A549 (cell line): ENCODE data around the gene PDZD11. TPM values are rescaled to one million over a fixed set of nuclear protein-coding genes. Genes with fewer than 3 reads are reported as not detected.

Experiments
- ATAC-seq, 2 experiments: fragments of 200-7000 bp in 1 of 2; fragments of >200 bp in 1 of 2; cut with Nextera tagmentation in 1 of 2; cut with Tn5 transposase in 1 of 2; 3 replicates each; pipeline versions ENCODE4 v1.8.0 to v1.9.1; 2018 to 2020; ENCODE audit warnings: mild to moderate bottlenecking in 1 of 2, moderate library complexity in 1 of 2
- CTCF ChIA-PET: fragments of 300-600 bp; sonication (Branson Sonifier 250); formaldehyde crosslinking; extraction: SDS; loops from one replicate; lab custom pipeline; 2021; ENCODE audit warnings: antibody characterized with exemption, inconsistent platforms; lab: Yijun Ruan, JAX
- POLR2A ChIA-PET: fragments of 350-600 bp; formaldehyde crosslinking; extraction: SDS; loops from one replicate; lab custom pipeline; 2021; ENCODE audit warnings: antibody characterized with exemption, inconsistent platforms; lab: Yijun Ruan, JAX
- DNase-seq, 2 experiments: peaks; one replicate each; pipeline versions ENCODE4 v3.0.0 to v3.0.0-alpha.2; 2011 to 2016; ENCODE audit warnings: low read depth in 1 of 2, low spot score in 1 of 2
- FAIRE-seq: peaks from 2 replicates; lab custom pipeline; 2011; peaks lifted over from hg19 to GRCh38; lab: Jason Lieb, UNC
- H3K27ac ChIP-seq, 2 experiments: fragments of >200 bp; sonication (Bioruptor Twin); formaldehyde crosslinking; 3 replicates each; pipeline ENCODE4 v1.5.1; 2016 to 2017
- H3K4me1 ChIP-seq: fragments of >200 bp; sonication (Bioruptor Twin); formaldehyde crosslinking; 3 replicates; pipeline ENCODE4 v1.6.1; 2016
- H3K4me2 ChIP-seq: fragments of >200 bp; sonication (Bioruptor Twin); formaldehyde crosslinking; 3 replicates; pipeline ENCODE4 v1.6.1; 2016
- H3K4me3 ChIP-seq: fragments of >200 bp; sonication (Bioruptor Twin); formaldehyde crosslinking; 3 replicates; pipeline ENCODE4 v1.5.1; 2016
- H3K9me3 ChIP-seq: fragments of >200 bp; sonication (Bioruptor Twin); formaldehyde crosslinking; 3 replicates; pipeline ENCODE4 v1.6.1; 2016
- ATOH8 ChIP-seq: fragments of 250-450 bp; sonication (Bioruptor Pico); IDR thresholded peaks from 2 replicates; pipeline ENCODE4 v1.5.0; 2020; ENCODE audit warnings: low read depth, mild to moderate bottlenecking, moderate library complexity
- BHLHE40 ChIP-seq: IDR thresholded peaks from 2 replicates; pipeline ENCODE4 v1.6.1; 2012; ENCODE audit warnings: low read depth, low read length, inconsistent platforms
- EHF ChIP-seq: fragments of 250-450 bp; sonication (Bioruptor Pico); IDR thresholded peaks from 2 replicates; pipeline ENCODE4 v1.5.0; 2020; ENCODE audit warnings: mild to moderate bottlenecking
- EP300 ChIP-seq, 2 experiments: fragments of >200 bp; sonication (Bioruptor Twin); formaldehyde crosslinking; IDR thresholded peaks; 2 replicates in 1 of 2; 3 replicates in 1 of 2; pipeline ENCODE4 v1.6.1; 2016 to 2017
- ESRRA ChIP-seq: fragments of 150-350 bp; IDR thresholded peaks from 2 replicates; pipeline ENCODE4 v1.6.1; 2014; ENCODE audit warnings: mild to moderate bottlenecking, low read length, borderline replicate concordance
- FOXS1 ChIP-seq: fragments of 250-450 bp; sonication (Bioruptor Pico); IDR thresholded peaks from 2 replicates; pipeline ENCODE4 v1.5.0; 2020; ENCODE audit warnings: mild to moderate bottlenecking, moderate library complexity
- HOXA7 ChIP-seq: fragments of 250-450 bp; sonication (Bioruptor Pico); IDR thresholded peaks from 2 replicates; pipeline ENCODE4 v1.5.0; 2020; ENCODE audit warnings: mild to moderate bottlenecking, moderate library complexity
- HOXB5 ChIP-seq: fragments of 250-450 bp; sonication (Bioruptor Pico); IDR thresholded peaks from 2 replicates; pipeline ENCODE4 v1.5.0; 2020; ENCODE audit warnings: mild to moderate bottlenecking, moderate library complexity
- KDM1A ChIP-seq: fragments of 200-600 bp; sonication (generic); IDR thresholded peaks from 2 replicates; pipeline ENCODE4 v1.6.1; 2016; ENCODE audit warnings: low read depth, mild to moderate bottlenecking
- KDM5A ChIP-seq: fragments of 200-600 bp; sonication (generic); IDR thresholded peaks from 2 replicates; pipeline ENCODE4 v1.6.1; 2016; ENCODE audit warnings: antibody characterized with exemption, mild to moderate bottlenecking
- MAX ChIP-seq: IDR thresholded peaks from 2 replicates; pipeline ENCODE4 v1.6.1; 2012
- MYC ChIP-seq: IDR thresholded peaks from 2 replicates; pipeline ENCODE4 v1.6.1; 2012; ENCODE audit warnings: mild to moderate bottlenecking, inconsistent platforms, low read length, improper control_type of control experiment, borderline replicate concordance
- NPAS2 ChIP-seq: fragments of 250-450 bp; sonication (Bioruptor Pico); IDR thresholded peaks from 2 replicates; pipeline ENCODE4 v1.8.0; 2022; ENCODE audit warnings: mild to moderate bottlenecking, moderate library complexity, borderline replicate concordance
- RCOR1 ChIP-seq: fragments of 150-350 bp; IDR thresholded peaks from 2 replicates; pipeline ENCODE4 v1.6.1; 2014; ENCODE audit warnings: antibody characterized with exemption, low read length, low read depth
- SREBF2 ChIP-seq: fragments of 450-650 bp; IDR thresholded peaks from 2 replicates; pipeline ENCODE4 v1.6.1; 2014; ENCODE audit warnings: mild to moderate bottlenecking, moderate library complexity
- TFCP2L1 ChIP-seq: fragments of 250-450 bp; sonication (Bioruptor Pico); IDR thresholded peaks from 2 replicates; pipeline ENCODE4 v1.5.0; 2021; ENCODE audit warnings: mild to moderate bottlenecking
- TP53 ChIP-seq: fragments of 250-450 bp; sonication (Bioruptor Pico); IDR thresholded peaks from 2 replicates; pipeline ENCODE4 v1.5.0; 2021; ENCODE audit warnings: mild to moderate bottlenecking, moderate library complexity
- USF2 ChIP-seq: fragments of 450-650 bp; IDR thresholded peaks from 2 replicates; pipeline ENCODE4 v1.6.1; 2014; ENCODE audit warnings: antibody characterized with exemption
- ZSCAN20 ChIP-seq: fragments of 250-450 bp; sonication (Bioruptor Pico); IDR thresholded peaks from 2 replicates; pipeline ENCODE4 v1.8.0; 2022; ENCODE audit warnings: mild to moderate bottlenecking, moderate library complexity
- WGBS: methylation state at CpG from one replicate; pipeline ENCODE4 v1.1.6; 2017; ENCODE audit errors: missing lambda C conversion rate; 5-methylcytosine and 5-hydroxymethylcytosine counted together
- polyA plus RNA-seq, 4 experiments: library from polyadenylated mRNA; depleted of rRNA in 3 of 4; stranded (reverse); fragments of >200 nt; fragmentation: RNase III in 1 of 4; extraction: RNeasy Plus Mini Kit Qiagen cat#74134 plus additional on column Dnase treatment in 1 of 4; gene quantifications; 2 replicates in 3 of 4; 3 replicates in 1 of 4; pipeline ENCODE4 v1.2.3, GENCODE V29; 2011 to 2017
- TF ChIP-seq, protein P1 (sequence below): IDR thresholded peaks from 2 replicates; pipeline ENCODE4 v1.6.1; 2012
- TF ChIP-seq, protein P2 (sequence below): IDR thresholded peaks from 2 replicates; pipeline ENCODE4 v1.6.1; 2012; ENCODE audit warnings: low read depth, borderline replicate concordance

PDZD11 gene
- polyA plus RNA-seq, 2 of the 4 experiments (the other 2 are of a cell fraction): 78.5 to 133 TPM

DNA sequence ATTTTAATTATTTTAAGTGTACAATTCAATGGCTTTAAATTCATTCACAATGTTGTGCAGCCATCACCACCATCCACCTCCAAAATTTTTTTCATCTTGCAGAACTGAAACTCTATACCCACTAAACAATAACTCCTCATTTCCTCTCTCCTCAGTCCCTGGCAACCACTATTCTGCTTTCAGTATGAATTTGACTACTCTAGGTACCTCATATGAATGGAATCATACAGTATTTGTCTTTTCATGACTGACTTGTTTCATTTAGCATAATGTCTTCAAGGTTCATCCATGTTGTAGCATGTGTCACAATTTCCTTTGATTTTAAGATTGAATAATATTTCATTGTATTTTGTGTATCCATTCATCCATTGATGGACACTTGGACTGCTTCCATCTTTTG is 47.0 kb upstream of the PDZD11 start (continued):
- no peak for TF ChIP-seq MAX
- TF ChIP-seq MYC: no peak
- no peak for TF ChIP-seq BHLHE40
- TF ChIP-seq ATOH8 (CRISPR knock-in tag): no peak
- TF ChIP-seq, protein P1, sequence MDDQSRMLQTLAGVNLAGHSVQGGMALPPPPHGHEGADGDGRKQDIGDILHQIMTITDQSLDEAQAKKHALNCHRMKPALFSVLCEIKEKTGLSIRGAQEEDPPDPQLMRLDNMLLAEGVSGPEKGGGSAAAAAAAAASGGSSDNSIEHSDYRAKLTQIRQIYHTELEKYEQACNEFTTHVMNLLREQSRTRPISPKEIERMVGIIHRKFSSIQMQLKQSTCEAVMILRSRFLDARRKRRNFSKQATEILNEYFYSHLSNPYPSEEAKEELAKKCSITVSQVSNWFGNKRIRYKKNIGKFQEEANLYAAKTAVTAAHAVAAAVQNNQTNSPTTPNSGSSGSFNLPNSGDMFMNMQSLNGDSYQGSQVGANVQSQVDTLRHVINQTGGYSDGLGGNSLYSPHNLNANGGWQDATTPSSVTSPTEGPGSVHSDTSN: no peak

DNA sequence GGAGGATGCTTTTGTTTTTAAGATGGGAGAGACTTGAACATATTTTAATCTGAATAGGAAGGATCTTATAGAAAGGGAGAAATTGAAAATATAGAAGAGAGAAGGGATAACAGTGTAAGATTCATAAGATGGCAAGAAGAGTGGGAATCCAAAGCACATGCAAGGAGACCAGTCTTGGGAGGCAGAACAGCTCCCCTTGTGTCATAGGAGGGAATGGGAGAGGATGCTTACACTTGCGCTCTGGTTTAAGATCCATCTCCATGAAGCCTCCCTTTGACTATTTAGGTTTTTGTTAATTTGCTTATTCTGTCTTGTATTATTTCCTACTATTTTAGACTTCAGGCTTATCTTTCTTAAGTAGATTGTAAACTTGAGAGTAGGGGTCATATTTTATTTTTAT is 42.9 kb upstream of the PDZD11 start:
- no peak overlapping the region for H3K4me2 ChIP-seq
- H3K27ac ChIP-seq: no peak overlapping the region
- peak in 1 of 2 experiments; percentile 70; a peak in 3 of 6 replicates for ATAC-seq
- H3K4me3 ChIP-seq: no peak overlapping the region
- TF ChIP-seq NPAS2 (CRISPR knock-in tag): no peak
- no peak for TF ChIP-seq ATOH8 (CRISPR knock-in tag)
- TF ChIP-seq HOXB5: no peak
- TF ChIP-seq MAX: no peak
- TF ChIP-seq TP53 (CRISPR knock-in tag): no peak
- FAIRE-seq: peak; percentile 84
- no peaks in the 10 kb centered on the region for H3K4me1 ChIP-seq
- H3K9me3 ChIP-seq: no peaks in the 10 kb centered on the region
- ChIA-PET CTCF (no interaction called here), POLR2A (no interaction called here)
- peak; percentile 4 to 20 for DNase-seq
- 94% methylated on average over 1 of the region's 1 CpG for WGBS

- CTCF ChIA-PET: no interaction called here
- H3K27ac ChIP-seq: no peak overlapping the region
- H3K4me1 ChIP-seq: no peaks in the 10 kb centered on the region
- no peak overlapping the region for H3K4me2 ChIP-seq
- H3K9me3 ChIP-seq: no peaks in the 10 kb centered on the region
- 90% methylated on average over 1 of the region's 1 CpG for WGBS
- FAIRE-seq (peak; percentile 23), ATAC-seq (no peak), DNase-seq (no peak)
- TF ChIP-seq HOXA7 (CRISPR knock-in tag) (no peak), FOXS1 (CRISPR knock-in tag) (no peak), USF2 (no peak), BHLHE40 (no peak)
- H3K4me3 ChIP-seq: no peak overlapping the region
- POLR2A ChIA-PET: no interaction called here
Observed at GRCh38 chrX:70331161-70331560, 41.4 kb upstream of the PDZD11 start.

GRCh38 chrX:70324326-70324725 is 34.6 kb upstream of the PDZD11 start:
- no peak for TF ChIP-seq KDM1A
- TF ChIP-seq KDM5A: no peak
- no peak for TF ChIP-seq ESRRA
- TF ChIP-seq, protein P2, sequence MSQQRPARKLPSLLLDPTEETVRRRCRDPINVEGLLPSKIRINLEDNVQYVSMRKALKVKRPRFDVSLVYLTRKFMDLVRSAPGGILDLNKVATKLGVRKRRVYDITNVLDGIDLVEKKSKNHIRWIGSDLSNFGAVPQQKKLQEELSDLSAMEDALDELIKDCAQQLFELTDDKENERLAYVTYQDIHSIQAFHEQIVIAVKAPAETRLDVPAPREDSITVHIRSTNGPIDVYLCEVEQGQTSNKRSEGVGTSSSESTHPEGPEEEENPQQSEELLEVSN: no peak
- TF ChIP-seq EP300 (IDR thresholded peaks at IDR 0.05): no peak
- TF ChIP-seq TFCP2L1: no peak
- no peak for TF ChIP-seq USF2
- TF ChIP-seq SREBF2: no peak
- TF ChIP-seq RCOR1: no peak
- TF ChIP-seq ZSCAN20: no peak
- no peak for TF ChIP-seq EHF (CRISPR knock-in tag)
- no peak for TF ChIP-seq BHLHE40
- H3K4me3 ChIP-seq: no peak overlapping the region
- H3K9me3 ChIP-seq: no peaks in the 10 kb centered on the region
- H3K4me2 ChIP-seq: no peak overlapping the region
- CTCF ChIA-PET: no interaction called here
- H3K27ac ChIP-seq: no peak overlapping the region
- peak; percentile 74 for FAIRE-seq
- no peak for ATAC-seq
- 98% methylated on average over 2 of the region's 2 CpGs for WGBS
- no peaks in the 10 kb centered on the region for H3K4me1 ChIP-seq
- POLR2A ChIA-PET: no interaction called here
- no peak for DNase-seq
